ENCODE results near the gene PPDPF. TPM values are rescaled to one million over a fixed set of nuclear protein-coding genes. Genes with fewer than 3 reads are reported as not detected.

Gene PPDPF
- total RNA-seq, 1 experiment from 2014 or later, result 634 TPM

DNA sequence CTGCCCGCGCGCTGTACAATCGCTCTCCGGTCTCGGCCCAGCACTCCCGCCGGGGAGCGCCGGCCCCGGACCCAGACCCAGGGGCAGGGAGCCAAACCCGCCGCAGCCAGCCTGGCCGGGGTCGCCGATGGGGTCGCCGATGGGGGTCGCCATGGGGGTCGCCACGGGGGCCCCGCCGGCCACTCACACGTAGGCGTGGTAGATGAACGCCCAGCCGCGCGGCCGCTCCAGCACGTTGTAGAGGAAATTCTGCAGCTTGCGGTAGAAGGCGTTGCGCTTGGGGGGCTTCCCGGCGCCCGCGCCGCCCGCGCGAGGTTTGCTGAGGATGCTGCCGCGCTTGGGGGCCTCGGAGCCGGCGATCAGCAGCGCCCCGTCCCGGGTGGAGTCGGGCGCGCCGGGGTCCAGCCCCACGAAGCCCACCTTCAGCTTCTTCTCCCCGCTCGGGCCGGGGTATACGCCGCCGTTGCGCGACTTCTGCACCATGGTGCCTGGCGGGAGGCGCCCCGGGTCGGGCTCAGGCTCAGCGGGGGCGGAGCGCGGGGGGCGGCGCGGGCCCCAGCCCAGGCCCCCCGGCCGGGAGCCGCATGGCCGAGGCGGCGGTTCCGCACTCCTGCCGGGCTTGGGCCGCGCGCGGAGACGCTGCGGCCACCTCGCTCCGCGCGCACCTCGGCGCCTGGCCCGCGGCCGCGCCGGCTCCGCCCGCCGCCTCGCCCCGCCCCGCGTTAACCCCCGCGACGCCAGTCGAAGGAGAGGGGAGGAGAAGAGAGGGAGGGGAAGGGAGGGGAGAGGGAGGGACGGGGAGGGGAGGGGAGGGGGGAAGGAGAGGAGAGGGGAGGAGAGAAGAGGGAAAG lies 48.4 kb upstream of the PPDPF start, which contains the start of gene KCNQ2:
Gene KCNQ2, minus strand, starts transcription at position 675 of the 851 bp plus-strand sequence. Its CDS starts 192 bp downstream, at position 483.
- peaks cover 2% of the 10 kb centered on the region for H3K27me3 ChIP-seq (replicated peaks; ENCODE audit: control insufficient read depth, insufficient read depth, low read length)
- no peaks in the 10 kb centered on the region for H3K9me3 ChIP-seq
- peak within 1 kb of the TSS; percentile 14 for H3K4me3 ChIP-seq (ENCODE audit: low read depth, low read length)
- peaks cover 46% of the 10 kb centered on the region for H3K27me3 Mint-ChIP-seq (ENCODE audit: insufficient read depth, unreplicated experiment)
- POLR2A ChIA-PET, result no interaction called here
- H3K36me3 Mint-ChIP-seq (ENCODE audit: insufficient read depth, unreplicated experiment), result peaks cover 4% of the 10 kb centered on the region
- peak in 1 of 2 experiments; percentile 55 for DNase-seq
- TF ChIP-seq, protein P1, sequence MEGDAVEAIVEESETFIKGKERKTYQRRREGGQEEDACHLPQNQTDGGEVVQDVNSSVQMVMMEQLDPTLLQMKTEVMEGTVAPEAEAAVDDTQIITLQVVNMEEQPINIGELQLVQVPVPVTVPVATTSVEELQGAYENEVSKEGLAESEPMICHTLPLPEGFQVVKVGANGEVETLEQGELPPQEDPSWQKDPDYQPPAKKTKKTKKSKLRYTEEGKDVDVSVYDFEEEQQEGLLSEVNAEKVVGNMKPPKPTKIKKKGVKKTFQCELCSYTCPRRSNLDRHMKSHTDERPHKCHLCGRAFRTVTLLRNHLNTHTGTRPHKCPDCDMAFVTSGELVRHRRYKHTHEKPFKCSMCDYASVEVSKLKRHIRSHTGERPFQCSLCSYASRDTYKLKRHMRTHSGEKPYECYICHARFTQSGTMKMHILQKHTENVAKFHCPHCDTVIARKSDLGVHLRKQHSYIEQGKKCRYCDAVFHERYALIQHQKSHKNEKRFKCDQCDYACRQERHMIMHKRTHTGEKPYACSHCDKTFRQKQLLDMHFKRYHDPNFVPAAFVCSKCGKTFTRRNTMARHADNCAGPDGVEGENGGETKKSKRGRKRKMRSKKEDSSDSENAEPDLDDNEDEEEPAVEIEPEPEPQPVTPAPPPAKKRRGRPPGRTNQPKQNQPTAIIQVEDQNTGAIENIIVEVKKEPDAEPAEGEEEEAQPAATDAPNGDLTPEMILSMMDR (IDR thresholded peaks at IDR 0.05; ENCODE audit: insufficient read depth in 1 of 2, low read depth in 1 of 2, low read length in 1 of 2, severe bottlenecking in 1 of 2, unreplicated experiment in 1 of 2), result no peak
- H3K4me3 Mint-ChIP-seq (ENCODE audit: unreplicated experiment), result peak within 1 kb of the TSS; percentile 29
- no peaks in the 10 kb centered on the region for H3K9me3 Mint-ChIP-seq (ENCODE audit: unreplicated experiment)
- no peaks in the 10 kb centered on the region for H3K36me3 ChIP-seq (ENCODE audit: control insufficient read depth, insufficient read depth, low read length)
- no peaks in the 10 kb centered on the region for H3K4me1 Mint-ChIP-seq (ENCODE audit: low read depth, unreplicated experiment)
- intact Hi-C loops (cut with micrococcal nuclease; ENCODE audit: unreplicated experiment), result no loop called here
- no TSS peak for BruUV-seq (replicated peaks)
- no peak within 1 kb of the TSS for H3K27ac Mint-ChIP-seq (ENCODE audit: unreplicated experiment)
- CTCF ChIA-PET, result interaction anchor here (0.6 kb wide), 1 partner anchor 181 kb away, joined by 3 read pairs; no protein-coding TSS in a partner anchor
- peaks cover 6% of the 10 kb centered on the region; the same call in 1 of the 2 replicates for H3K4me1 ChIP-seq

DNA sequence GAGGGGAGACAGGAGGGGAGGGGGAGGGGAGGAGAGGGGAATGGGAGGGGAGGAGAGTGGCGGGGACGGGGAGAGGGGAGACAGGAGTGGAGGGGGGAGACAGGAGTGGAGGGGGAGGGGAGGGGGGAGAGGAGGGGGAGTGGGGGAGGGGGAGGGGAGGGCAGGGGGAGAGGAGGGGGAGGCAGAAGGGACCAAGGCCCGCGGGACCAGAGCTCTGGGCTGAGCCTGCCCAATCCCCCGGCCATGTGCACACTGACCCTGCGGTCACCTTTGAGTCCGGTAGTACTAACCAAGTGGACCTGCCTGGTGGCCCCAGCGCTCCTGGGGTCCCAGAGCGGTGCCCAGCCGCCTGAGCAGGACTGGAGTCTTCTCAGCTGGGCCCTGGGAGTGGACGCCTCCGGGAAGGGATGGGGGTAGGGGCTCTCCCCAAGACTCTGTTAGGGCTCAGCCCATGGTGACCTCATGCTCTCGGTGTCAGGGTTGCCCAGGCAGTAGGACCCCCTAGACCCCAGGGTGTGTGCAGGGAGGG lies 47.6 kb upstream of the PPDPF start:
- intact Hi-C loops (cut with micrococcal nuclease; ENCODE audit: unreplicated experiment), result no loop called here
- H3K36me3 Mint-ChIP-seq (ENCODE audit: insufficient read depth, unreplicated experiment), result peaks cover 4% of the 10 kb centered on the region
- no peak for DNase-seq
- H3K27me3 Mint-ChIP-seq (ENCODE audit: insufficient read depth, unreplicated experiment), result peaks cover 48% of the 10 kb centered on the region
- H3K4me1 Mint-ChIP-seq (ENCODE audit: low read depth, unreplicated experiment), result no peaks in the 10 kb centered on the region
- H3K36me3 ChIP-seq (ENCODE audit: control insufficient read depth, insufficient read depth, low read length), result no peaks in the 10 kb centered on the region
- POLR2A ChIA-PET, result no interaction called here
- H3K9me3 ChIP-seq, result no peaks in the 10 kb centered on the region
- TF ChIP-seq, protein P1 (IDR thresholded peaks at IDR 0.05; ENCODE audit: insufficient read depth in 1 of 2, low read depth in 1 of 2, low read length in 1 of 2, severe bottlenecking in 1 of 2, unreplicated experiment in 1 of 2), result no peak
- peaks cover 6% of the 10 kb centered on the region; the same call in 1 of the 2 replicates for H3K4me1 ChIP-seq
- H3K4me3 ChIP-seq (ENCODE audit: low read depth, low read length), result no peak overlapping the region
- no peak overlapping the region for H3K4me3 Mint-ChIP-seq (ENCODE audit: unreplicated experiment)
- H3K9me3 Mint-ChIP-seq (ENCODE audit: unreplicated experiment), result no peaks in the 10 kb centered on the region
- no TSS peak for BruUV-seq (replicated peaks)
- H3K27ac Mint-ChIP-seq (ENCODE audit: unreplicated experiment), result no peak overlapping the region
- CTCF ChIA-PET, result no interaction called here
- H3K27me3 ChIP-seq (replicated peaks; ENCODE audit: control insufficient read depth, insufficient read depth, low read length), result peaks cover 1% of the 10 kb centered on the region

DNA sequence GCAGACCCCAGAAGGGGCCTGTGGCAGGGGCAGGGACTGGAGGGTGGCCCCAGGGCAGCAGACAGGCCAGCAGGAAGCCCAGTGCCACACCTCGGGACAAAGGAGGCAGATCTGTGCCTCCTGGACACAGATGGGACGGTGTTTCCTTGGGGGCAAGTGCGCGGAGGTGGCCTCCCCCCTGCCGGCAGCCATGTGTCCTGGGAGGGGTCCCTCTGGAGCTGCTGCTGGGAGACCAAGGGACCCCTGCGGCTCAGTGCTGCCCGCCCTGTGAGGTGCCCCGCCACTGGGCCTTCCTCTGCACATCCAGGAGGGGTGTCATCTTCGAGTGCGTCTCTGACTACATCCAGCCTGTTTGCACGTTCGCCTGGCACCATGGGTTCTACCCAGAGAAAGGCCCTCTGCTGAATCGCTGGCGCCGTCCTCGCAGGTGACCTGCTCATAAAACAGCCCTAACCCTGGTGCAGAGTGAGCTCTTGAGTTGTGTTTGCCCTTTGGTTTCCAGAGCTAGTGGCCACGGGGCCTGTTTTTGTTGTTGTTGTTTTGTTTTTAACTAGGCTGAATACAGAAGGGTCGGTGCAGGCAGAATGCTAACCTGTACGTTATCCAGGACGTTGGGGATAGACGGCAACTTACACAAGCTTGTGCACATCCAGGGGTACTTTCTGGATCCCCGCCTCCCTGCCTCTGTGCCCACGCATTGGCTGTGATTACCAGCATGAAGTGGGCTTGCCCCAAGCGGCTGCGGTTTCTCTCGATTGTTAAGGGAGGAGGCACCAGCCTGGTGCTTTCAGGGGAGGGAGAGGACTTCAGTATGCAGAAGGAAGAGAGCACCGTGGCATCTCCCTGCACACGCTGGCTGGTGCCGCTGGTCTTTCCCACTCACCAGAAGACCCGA lies 46.8 kb upstream of the PPDPF start:
- Mint-ChIP-seq H3K9me3 (ENCODE audit: unreplicated experiment) (no peaks in the 10 kb centered on the region), H3K36me3 (ENCODE audit: insufficient read depth, unreplicated experiment) (peaks cover 4% of the 10 kb centered on the region), H3K27me3 (ENCODE audit: insufficient read depth, unreplicated experiment) (peaks cover 49% of the 10 kb centered on the region), H3K27ac (ENCODE audit: unreplicated experiment) (no peak overlapping the region), H3K4me1 (ENCODE audit: low read depth, unreplicated experiment) (no peaks in the 10 kb centered on the region), H3K4me3 (ENCODE audit: unreplicated experiment) (no peak overlapping the region)
- peaks cover 1% of the 10 kb centered on the region for H3K27me3 ChIP-seq (replicated peaks; ENCODE audit: control insufficient read depth, insufficient read depth, low read length)
- TF ChIP-seq, protein P1 (IDR thresholded peaks at IDR 0.05; ENCODE audit: insufficient read depth in 1 of 2, low read depth in 1 of 2, low read length in 1 of 2, severe bottlenecking in 1 of 2, unreplicated experiment in 1 of 2), result no peak
- peaks cover 6% of the 10 kb centered on the region; the same call in 1 of the 2 replicates for H3K4me1 ChIP-seq
- H3K4me3 ChIP-seq (ENCODE audit: low read depth, low read length), result no peak overlapping the region
- DNase-seq, result no peak
- ChIA-PET CTCF (no interaction called here), POLR2A (no interaction called here)
- intact Hi-C loops (cut with micrococcal nuclease; ENCODE audit: unreplicated experiment), result no loop called here
- H3K36me3 ChIP-seq (ENCODE audit: control insufficient read depth, insufficient read depth, low read length), result no peaks in the 10 kb centered on the region
- no peaks in the 10 kb centered on the region for H3K9me3 ChIP-seq
- no TSS peak for BruUV-seq (replicated peaks)
